ENCODE results near the gene LMBRD2. TPM values are rescaled to one million over a fixed set of nuclear protein-coding genes. Genes with fewer than 3 reads are reported as not detected.

Gene LMBRD2
- total and polyA plus RNA-seq, 8 donors: 9.8 to 13.6 (median 12.6) TPM

GRCh38 chr5:36177715-36178523 lies 26.2 kb upstream of the LMBRD2 start:
- TF ChIP-seq CTCF (IDR thresholded peaks at IDR 0.05): peak; percentile 31 to 51
- Histone ChIP-seq H3K4me3 (no peak overlapping the region), H3K4me1 (no peaks in the 10 kb centered on the region), H3K36me3 (peaks cover 0 to 77% of the 10 kb centered on the region in 2 donors), H3K9me3 (no peaks in the 10 kb centered on the region), H3K27me3 (no peaks in the 10 kb centered on the region), H3K27ac (no peak overlapping the region)
- DNase-seq (peak in 1 of 4 donors; percentile 36), ATAC-seq (peak; percentile 80)
- intact Hi-C loops (cut with DNase I): no loop called here

- DNase-seq: no peak
- Histone ChIP-seq H3K9me3 (no peaks in the 10 kb centered on the region), H3K36me3 (peaks cover 0 to 77% of the 10 kb centered on the region in 2 donors), H3K27ac (no peak overlapping the region), H3K4me3 (no peak overlapping the region), H3K27me3 (no peaks in the 10 kb centered on the region), H3K4me1 (no peaks in the 10 kb centered on the region)
- TF ChIP-seq CTCF (IDR thresholded peaks at IDR 0.05): no peak
- intact Hi-C loops (cut with DNase I): no loop called here
- no peak for ATAC-seq
These were observed 25.5 kb upstream of the LMBRD2 start for GRCh38 chr5:36177154-36177553.

GRCh38 chr5:36175043-36175442 lies 23.4 kb upstream of the LMBRD2 start:
- intact Hi-C loops (cut with DNase I): no loop called here

GRCh38 chr5:36174119-36174518 lies 22.4 kb upstream of the LMBRD2 start:
- H3K4me1 ChIP-seq: no peaks in the 10 kb centered on the region
- H3K27me3 ChIP-seq: no peaks in the 10 kb centered on the region
- intact Hi-C loops (cut with DNase I): no loop called here
- no peaks in the 10 kb centered on the region for H3K9me3 ChIP-seq
- TF ChIP-seq CTCF (IDR thresholded peaks at IDR 0.05): no peak
- peaks cover 0 to 77% of the 10 kb centered on the region in 2 donors for H3K36me3 ChIP-seq
- H3K4me3 ChIP-seq: no peak overlapping the region
- DNase-seq: peak in 1 of 4 donors; percentile 17
- H3K27ac ChIP-seq: no peak overlapping the region
- no peak for ATAC-seq

More at GRCh38 chr5:36175043-36175442, 23.4 kb upstream of the LMBRD2 start:
- H3K9me3 ChIP-seq: no peaks in the 10 kb centered on the region
- H3K36me3 ChIP-seq: peaks cover 0 to 77% of the 10 kb centered on the region in 2 donors
- H3K27ac ChIP-seq: no peak overlapping the region
- no peak overlapping the region for H3K4me3 ChIP-seq
- H3K4me1 ChIP-seq: no peaks in the 10 kb centered on the region
- TF ChIP-seq CTCF (IDR thresholded peaks at IDR 0.05): no peak
- no peak for DNase-seq
- no peaks in the 10 kb centered on the region for H3K27me3 ChIP-seq
- ATAC-seq: no peak

- ATAC-seq (no peak), DNase-seq (no peak)
- H3K27ac ChIP-seq: no peak overlapping the region
- peaks cover 0 to 81% of the 10 kb centered on the region in 2 donors for H3K36me3 ChIP-seq
- no peak overlapping the region for H3K4me3 ChIP-seq
- H3K27me3 ChIP-seq: no peaks in the 10 kb centered on the region
- no peaks in the 10 kb centered on the region for H3K4me1 ChIP-seq
- no peak for TF ChIP-seq CTCF (IDR thresholded peaks at IDR 0.05)
- H3K9me3 ChIP-seq: no peaks in the 10 kb centered on the region
- intact Hi-C loops (cut with DNase I): no loop called here
These were observed 21.7 kb upstream of the LMBRD2 start for GRCh38 chr5:36173426-36173825.

All from left lung (tissue), 10 donors.